BE2C (cell line): ENCODE measurements around the gene ATP10D.

Source experiments
- DNase-seq: peaks from one replicate; pipeline ENCODE4 v3.0.0-alpha.2; 2020
- H3K27me3 ChIP-seq: fragments of 250-450 bp; sonication (Bioruptor Pico); 2 replicates; pipeline ENCODE4 v1.5.1; 2020; ENCODE audit warnings: mild to moderate bottlenecking
- H3K36me3 ChIP-seq: fragments of 250-450 bp; sonication (Bioruptor Pico); 2 replicates; pipeline ENCODE4 v1.5.1; 2020; ENCODE audit warnings: mild to moderate bottlenecking
- H3K4me1 ChIP-seq: fragments of 250-450 bp; sonication (Bioruptor Pico); 2 replicates; pipeline ENCODE4 v1.5.1; 2020
- H3K4me3 ChIP-seq: 2 replicates; pipeline ENCODE4 v1.5.1; 2011; ENCODE audit warnings: low read depth, low read length
- H3K9me3 ChIP-seq: fragments of 250-450 bp; sonication (Bioruptor Pico); 2 replicates; pipeline ENCODE4 v1.5.1; 2020
- TF ChIP-seq, protein P1 (sequence below): IDR thresholded peaks from 2 replicates; pipeline ENCODE4 v1.5.1; 2012; ENCODE audit warnings: mild to moderate bottlenecking, low read depth, low read length

The ATP10D gene

DNA sequence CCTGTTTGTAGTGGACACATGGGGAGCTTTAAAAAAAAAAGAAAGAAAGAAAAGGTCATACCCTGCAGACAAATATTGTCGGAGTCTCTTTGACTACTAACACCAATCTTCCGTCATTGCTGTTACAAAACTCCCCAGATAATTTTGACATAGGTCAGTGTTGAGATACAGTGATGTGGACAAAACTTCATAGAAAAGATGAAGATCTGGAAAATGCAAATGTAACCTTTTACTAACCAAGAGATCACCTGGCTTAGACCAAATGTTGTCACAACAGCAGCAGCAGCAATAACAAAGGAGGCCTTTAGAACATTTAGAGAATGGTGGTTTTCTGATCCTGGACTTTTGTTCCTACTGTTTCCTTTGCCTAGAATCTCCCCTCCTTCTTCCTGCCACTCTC is 13.5 kb upstream of the ATP10D start:
- no peak overlapping the region for H3K4me3 ChIP-seq
- no peak for DNase-seq
- no peaks in the 10 kb centered on the region for H3K27me3 ChIP-seq
- no peaks in the 10 kb centered on the region for H3K36me3 ChIP-seq
- H3K9me3 ChIP-seq = no peaks in the 10 kb centered on the region
- TF ChIP-seq, protein P1, sequence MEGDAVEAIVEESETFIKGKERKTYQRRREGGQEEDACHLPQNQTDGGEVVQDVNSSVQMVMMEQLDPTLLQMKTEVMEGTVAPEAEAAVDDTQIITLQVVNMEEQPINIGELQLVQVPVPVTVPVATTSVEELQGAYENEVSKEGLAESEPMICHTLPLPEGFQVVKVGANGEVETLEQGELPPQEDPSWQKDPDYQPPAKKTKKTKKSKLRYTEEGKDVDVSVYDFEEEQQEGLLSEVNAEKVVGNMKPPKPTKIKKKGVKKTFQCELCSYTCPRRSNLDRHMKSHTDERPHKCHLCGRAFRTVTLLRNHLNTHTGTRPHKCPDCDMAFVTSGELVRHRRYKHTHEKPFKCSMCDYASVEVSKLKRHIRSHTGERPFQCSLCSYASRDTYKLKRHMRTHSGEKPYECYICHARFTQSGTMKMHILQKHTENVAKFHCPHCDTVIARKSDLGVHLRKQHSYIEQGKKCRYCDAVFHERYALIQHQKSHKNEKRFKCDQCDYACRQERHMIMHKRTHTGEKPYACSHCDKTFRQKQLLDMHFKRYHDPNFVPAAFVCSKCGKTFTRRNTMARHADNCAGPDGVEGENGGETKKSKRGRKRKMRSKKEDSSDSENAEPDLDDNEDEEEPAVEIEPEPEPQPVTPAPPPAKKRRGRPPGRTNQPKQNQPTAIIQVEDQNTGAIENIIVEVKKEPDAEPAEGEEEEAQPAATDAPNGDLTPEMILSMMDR = no peak
- H3K4me1 ChIP-seq = peaks cover 5% of the 10 kb centered on the region

GRCh38 chr4:47473141-47473750 is 11.8 kb upstream of the ATP10D start:
- H3K4me3 ChIP-seq = no peak overlapping the region
- H3K9me3 ChIP-seq = no peaks in the 10 kb centered on the region
- H3K4me1 ChIP-seq = peaks cover 5% of the 10 kb centered on the region
- TF ChIP-seq, protein P1 = no peak
- H3K27me3 ChIP-seq = no peaks in the 10 kb centered on the region
- no peak for DNase-seq
- no peaks in the 10 kb centered on the region for H3K36me3 ChIP-seq

DNA sequence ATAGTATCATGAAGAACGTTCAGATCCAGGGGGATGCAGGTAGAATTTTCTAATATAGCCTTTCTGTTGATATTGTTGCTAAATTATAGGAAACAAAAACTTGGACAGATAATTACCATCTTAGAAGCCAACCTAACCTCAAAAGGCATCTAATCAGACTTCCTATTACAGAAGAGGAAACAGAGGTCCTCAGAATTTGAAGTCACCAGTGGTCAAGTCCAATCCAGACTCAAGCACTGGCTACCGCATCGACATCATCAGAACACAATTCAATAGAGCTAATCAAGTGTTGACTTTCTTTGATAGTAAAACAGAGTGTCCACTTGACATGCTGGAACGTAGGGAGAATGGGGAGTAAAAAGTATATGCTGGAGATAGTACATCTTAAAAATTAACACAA is 10.3 kb upstream of the ATP10D start:
- no peaks in the 10 kb centered on the region for H3K27me3 ChIP-seq
- TF ChIP-seq, protein P1 = no peak
- no peaks in the 10 kb centered on the region for H3K36me3 ChIP-seq
- DNase-seq = no peak
- H3K4me3 ChIP-seq = no peak overlapping the region
- no peaks in the 10 kb centered on the region for H3K9me3 ChIP-seq
- no peaks in the 10 kb centered on the region for H3K4me1 ChIP-seq

GRCh38 chr4:47475411-47475810 is 9.7 kb upstream of the ATP10D start:
- Histone ChIP-seq H3K4me3 (no peak overlapping the region), H3K36me3 (no peaks in the 10 kb centered on the region), H3K4me1 (no peaks in the 10 kb centered on the region), H3K27me3 (no peaks in the 10 kb centered on the region), H3K9me3 (no peaks in the 10 kb centered on the region)
- TF ChIP-seq, protein P1 = no peak
- DNase-seq = no peak

DNA sequence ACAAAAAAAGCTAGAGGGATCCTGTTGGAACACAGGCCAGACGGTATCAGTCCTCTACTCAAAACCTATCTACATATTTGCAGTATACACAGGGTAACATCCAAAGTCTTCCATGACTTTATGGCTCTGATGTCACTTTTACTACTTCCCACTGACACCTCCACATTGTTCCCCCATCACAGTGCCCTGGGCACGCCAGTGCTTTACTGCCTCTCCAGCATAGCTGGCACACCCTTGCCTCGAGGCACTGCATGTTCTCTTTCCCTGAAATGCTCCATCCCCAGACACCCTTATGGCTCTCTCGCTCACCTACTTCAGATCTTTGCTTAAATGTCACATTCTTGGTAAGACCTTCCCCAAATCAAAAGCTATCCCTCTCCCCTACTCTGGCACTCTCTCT is 6.3 kb upstream of the ATP10D start:
- TF ChIP-seq, protein P1 = no peak
- Histone ChIP-seq H3K9me3 (no peaks in the 10 kb centered on the region), H3K36me3 (no peaks in the 10 kb centered on the region), H3K4me3 (no peak overlapping the region), H3K27me3 (no peaks in the 10 kb centered on the region), H3K4me1 (no peaks in the 10 kb centered on the region)
- DNase-seq = no peak

GRCh38 chr4:47482326-47482725 is 2.7 kb upstream of the ATP10D start:
- Histone ChIP-seq H3K27me3 (no peaks in the 10 kb centered on the region), H3K4me1 (peaks cover 2% of the 10 kb centered on the region; the same call in 1 of the 2 replicates), H3K9me3 (no peaks in the 10 kb centered on the region), H3K4me3 (no peak overlapping the region), H3K36me3 (no peaks in the 10 kb centered on the region)
- DNase-seq = no peak
- TF ChIP-seq, protein P1 = no peak
